ENCODE measurements around the gene KRTAP4-3. TPM values are rescaled to one million over a fixed set of nuclear protein-coding genes. Genes with fewer than 3 reads are reported as not detected.

The KRTAP4-3 gene
- total RNA-seq, 1 experiment from 2014 or later, result not detected

DNA sequence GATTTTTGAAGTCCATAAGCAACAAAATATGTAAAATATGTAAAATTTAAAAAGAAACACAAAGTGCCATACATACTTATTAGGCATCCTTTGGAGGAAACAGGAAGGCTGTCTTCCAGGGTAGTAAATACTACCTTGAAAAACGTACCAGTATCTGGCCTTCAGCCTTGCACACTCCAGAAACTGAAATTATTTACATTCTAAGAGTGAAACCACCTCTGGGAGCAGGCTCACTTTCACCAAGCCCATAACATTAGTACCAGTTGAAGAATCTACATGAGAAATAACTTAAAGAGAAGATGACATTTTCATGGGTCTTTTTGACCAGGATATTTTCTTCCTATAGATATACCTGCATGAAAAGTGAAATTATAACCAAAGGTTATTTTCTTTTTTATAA is 28.0 kb upstream of the KRTAP4-3 start:
- H3K4me3 Mint-ChIP-seq, result no peak overlapping the region

More for the DNA sequence above, 28.0 kb upstream of the KRTAP4-3 start:
- no peak for DNase-seq
- Histone ChIP-seq H2BK20ac (ENCODE audit: low read depth, low read length, poor library complexity, severe bottlenecking) (no peak overlapping the region), H3K27ac (ENCODE audit: insufficient read length, low read depth, low read length) (no peak overlapping the region), H2BK12ac (ENCODE audit: insufficient read length, low read depth, low read length) (no peak overlapping the region), H2BK5ac (ENCODE audit: insufficient read length, low read length) (no peak overlapping the region), H3K56ac (ENCODE audit: insufficient read length, low read depth, low read length) (no peak overlapping the region), H2BK15ac (ENCODE audit: low read depth, low read length) (no peak overlapping the region), H3K79me2 (ENCODE audit: insufficient read depth, low read length) (no peaks in the 10 kb centered on the region), H2AK5ac (ENCODE audit: insufficient read length, low read length) (no peak overlapping the region), H2BK120ac (ENCODE audit: low read depth, low read length, poor library complexity, severe bottlenecking) (no peak overlapping the region), H2AFZ (ENCODE audit: low read length) (no peak overlapping the region), H3K14ac (ENCODE audit: insufficient read depth, low read length) (no peak overlapping the region), H4K5ac (ENCODE audit: insufficient read length, low read depth, low read length) (no peak overlapping the region), H3K4ac (ENCODE audit: low read depth, low read length) (no peak overlapping the region), H3K9ac (ENCODE audit: extremely low read depth, insufficient read length, low read length) (no peak overlapping the region), H3K9me3 (ENCODE audit: control insufficient read depth, low read depth, low read length) (no peaks in the 10 kb centered on the region), H3K79me1 (ENCODE audit: insufficient read depth, low read depth, low read length, poor library complexity, severe bottlenecking) (no peaks in the 10 kb centered on the region), H3T11ph (ENCODE audit: low read length) (no peak overlapping the region), H4K91ac (ENCODE audit: insufficient read length, low read depth, low read length) (no peak overlapping the region), H3K4me1 (ENCODE audit: insufficient read depth, low read length) (no peaks in the 10 kb centered on the region), H3K4me2 (ENCODE audit: insufficient read depth, insufficient read length, low read length) (no peak overlapping the region), H3K23me2 (ENCODE audit: insufficient read length, low read depth, low read length, poor library complexity, severe bottlenecking) (no peaks in the 10 kb centered on the region), H3K18ac (ENCODE audit: insufficient read length, low read depth, low read length) (no peak overlapping the region), H3K27me3 (ENCODE audit: insufficient read depth, low read length) (no peaks in the 10 kb centered on the region), H4K20me1 (ENCODE audit: control insufficient read depth, insufficient read depth, insufficient read length) (no peaks in the 10 kb centered on the region), H3K23ac (ENCODE audit: insufficient read length, low read depth, low read length) (no peak overlapping the region), H4K8ac (replicated peaks; ENCODE audit: insufficient read length, low read depth, low read length) (no peak overlapping the region)
- no peak overlapping the region for H3K27ac Mint-ChIP-seq
- no peaks in the 10 kb centered on the region for H3K4me1 Mint-ChIP-seq
- no CpG with 5 or more reads among the region's 1 CpG for WGBS (ENCODE audit: extremely low coverage, insufficient read length, low lambda C conversion rate)
- H3K27me3 Mint-ChIP-seq (ENCODE audit: low read depth), result peaks cover 4% of the 10 kb centered on the region
- TF ChIP-seq CTCF (conservative IDR thresholded peaks at IDR 0.05), result no peak
- 0 out of 7 replicates have a peak, but pooled peaks cover 0 to 3% (median 0%) of the 10 kb centered on the region in 3 experiments for H3K36me3 Mint-ChIP-seq (ENCODE audit: insufficient read depth in 1 of 3, low read depth in 3 of 3)
- H3K9me3 Mint-ChIP-seq, result peaks cover 7 to 12% of the 10 kb centered on the region in 2 experiments; a peak in 4 of 5 replicates
